GM12878 (cell line): ENCODE measurements around the gene GALNT9.

ENCODE experiments used
- EZH2 ChIP-seq: IDR thresholded peaks from 2 replicates; pipeline ENCODE4 v1.6.1; 2012; ENCODE audit warnings: low read depth, mild to moderate bottlenecking, control low read depth, inconsistent platforms, low read length, borderline replicate concordance; ENCODE audit not compliant: control insufficient read depth
- FOXK2 ChIP-seq: fragments of 450-650 bp; IDR thresholded peaks from 2 replicates; pipeline ENCODE4 v1.6.1; 2017; ENCODE audit warnings: mild to moderate bottlenecking, moderate library complexity
- JUND ChIP-seq: IDR thresholded peaks from 2 replicates; pipeline ENCODE4 v1.6.1; 2012; ENCODE audit warnings: low read depth, mild to moderate bottlenecking, low read length, improper control_type of control experiment, moderate library complexity
- MEF2B ChIP-seq: fragments of 450-650 bp; IDR thresholded peaks from 2 replicates; pipeline ENCODE4 v1.6.1; 2018; ENCODE audit warnings: mild to moderate bottlenecking, moderate library complexity; ENCODE audit not compliant: partially characterized antibody, poor library complexity, severe bottlenecking
- POLR2AphosphoS5 ChIP-seq: IDR thresholded peaks from 2 replicates; pipeline ENCODE4 v1.6.1; 2011; ENCODE audit warnings: mild to moderate bottlenecking, low read length, inconsistent platforms
- SRF ChIP-seq, 2 experiments: IDR thresholded peaks; 2 replicates each; pipeline ENCODE4 v1.6.1; 2011; ENCODE audit warnings: low read depth in 2 of 2, low read length in 2 of 2, mild to moderate bottlenecking in 1 of 2, moderate library complexity in 1 of 2
- TF ChIP-seq, protein P1 (sequence below): fragments of 450-650 bp; IDR thresholded peaks from 2 replicates; pipeline ENCODE4 v1.6.1; 2016; ENCODE audit warnings: mild to moderate bottlenecking, moderate library complexity, borderline replicate concordance
- TF ChIP-seq, protein P2 (sequence below), 3 experiments: IDR thresholded peaks in 2 of 3; conservative IDR thresholded peaks in 1 of 3; 2 replicates each; pipeline ENCODE4 v1.5.1; 2011; ENCODE audit warnings: low read depth in 3 of 3, low read length in 3 of 3, mild to moderate bottlenecking in 3 of 3, control low read depth in 2 of 3, moderate library complexity in 2 of 3, inconsistent platforms in 1 of 3, mixed read lengths in 1 of 3; ENCODE audit not compliant: control insufficient read depth in 2 of 3, insufficient read depth in 1 of 3; ENCODE audit errors: extremely low read depth in 1 of 3
- TF ChIP-seq, protein P3 (sequence below): IDR thresholded peaks from 2 replicates; pipeline ENCODE4 v1.6.1; 2012; ENCODE audit warnings: low read depth, low read length, improper control_type of control experiment
- TF ChIP-seq, protein P4 (sequence below): fragments of 450-650 bp; IDR thresholded peaks from 2 replicates; pipeline ENCODE4 v1.6.1; 2018; ENCODE audit warnings: borderline replicate concordance, mild to moderate bottlenecking; ENCODE audit not compliant: partially characterized antibody

DNA sequence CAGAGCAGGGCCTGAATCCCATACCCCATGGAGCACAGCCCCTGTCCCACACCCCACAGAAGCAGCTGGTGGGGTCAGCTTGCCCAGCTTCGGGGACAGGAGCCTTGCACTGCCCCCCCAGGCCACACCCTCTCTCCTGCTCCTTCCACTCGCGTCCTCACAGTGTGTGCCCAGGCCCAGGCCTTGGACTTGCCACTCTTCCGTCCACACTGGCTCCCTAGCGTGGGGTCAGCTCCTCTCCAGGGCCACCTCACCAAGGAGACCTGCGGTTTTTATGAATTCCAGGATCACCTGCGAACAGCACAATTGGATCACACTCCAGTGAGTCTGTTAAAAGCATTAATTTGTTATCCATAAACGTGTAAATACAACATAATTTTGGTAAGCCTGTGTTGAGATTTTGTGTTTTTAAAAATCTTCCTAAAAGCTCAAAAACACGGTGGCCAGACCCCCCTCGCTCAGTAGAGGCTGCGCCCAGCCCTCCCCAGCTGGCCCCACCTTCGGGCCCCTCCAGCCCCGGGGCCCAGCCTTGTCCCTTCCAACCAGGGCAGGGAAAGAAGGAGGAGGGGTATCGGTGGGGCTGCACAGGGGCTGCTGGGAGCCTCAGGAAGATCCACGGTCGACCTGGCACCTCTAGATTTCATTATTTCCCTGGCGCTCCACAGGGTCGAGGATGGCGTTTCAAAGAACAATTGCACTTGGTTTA, 12.0 kb downstream of the GALNT9 start:
- TF ChIP-seq, protein P1, sequence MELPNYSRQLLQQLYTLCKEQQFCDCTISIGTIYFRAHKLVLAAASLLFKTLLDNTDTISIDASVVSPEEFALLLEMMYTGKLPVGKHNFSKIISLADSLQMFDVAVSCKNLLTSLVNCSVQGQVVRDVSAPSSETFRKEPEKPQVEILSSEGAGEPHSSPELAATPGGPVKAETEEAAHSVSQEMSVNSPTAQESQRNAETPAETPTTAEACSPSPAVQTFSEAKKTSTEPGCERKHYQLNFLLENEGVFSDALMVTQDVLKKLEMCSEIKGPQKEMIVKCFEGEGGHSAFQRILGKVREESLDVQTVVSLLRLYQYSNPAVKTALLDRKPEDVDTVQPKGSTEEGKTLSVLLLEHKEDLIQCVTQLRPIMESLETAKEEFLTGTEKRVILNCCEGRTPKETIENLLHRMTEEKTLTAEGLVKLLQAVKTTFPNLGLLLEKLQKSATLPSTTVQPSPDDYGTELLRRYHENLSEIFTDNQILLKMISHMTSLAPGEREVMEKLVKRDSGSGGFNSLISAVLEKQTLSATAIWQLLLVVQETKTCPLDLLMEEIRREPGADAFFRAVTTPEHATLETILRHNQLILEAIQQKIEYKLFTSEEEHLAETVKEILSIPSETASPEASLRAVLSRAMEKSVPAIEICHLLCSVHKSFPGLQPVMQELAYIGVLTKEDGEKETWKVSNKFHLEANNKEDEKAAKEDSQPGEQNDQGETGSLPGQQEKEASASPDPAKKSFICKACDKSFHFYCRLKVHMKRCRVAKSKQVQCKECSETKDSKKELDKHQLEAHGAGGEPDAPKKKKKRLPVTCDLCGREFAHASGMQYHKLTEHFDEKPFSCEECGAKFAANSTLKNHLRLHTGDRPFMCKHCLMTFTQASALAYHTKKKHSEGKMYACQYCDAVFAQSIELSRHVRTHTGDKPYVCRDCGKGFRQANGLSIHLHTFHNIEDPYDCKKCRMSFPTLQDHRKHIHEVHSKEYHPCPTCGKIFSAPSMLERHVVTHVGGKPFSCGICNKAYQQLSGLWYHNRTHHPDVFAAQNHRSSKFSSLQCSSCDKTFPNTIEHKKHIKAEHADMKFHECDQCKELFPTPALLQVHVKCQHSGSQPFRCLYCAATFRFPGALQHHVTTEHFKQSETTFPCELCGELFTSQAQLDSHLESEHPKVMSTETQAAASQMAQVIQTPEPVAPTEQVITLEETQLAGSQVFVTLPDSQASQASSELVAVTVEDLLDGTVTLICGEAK = no peak
- TF ChIP-seq, protein P2, sequence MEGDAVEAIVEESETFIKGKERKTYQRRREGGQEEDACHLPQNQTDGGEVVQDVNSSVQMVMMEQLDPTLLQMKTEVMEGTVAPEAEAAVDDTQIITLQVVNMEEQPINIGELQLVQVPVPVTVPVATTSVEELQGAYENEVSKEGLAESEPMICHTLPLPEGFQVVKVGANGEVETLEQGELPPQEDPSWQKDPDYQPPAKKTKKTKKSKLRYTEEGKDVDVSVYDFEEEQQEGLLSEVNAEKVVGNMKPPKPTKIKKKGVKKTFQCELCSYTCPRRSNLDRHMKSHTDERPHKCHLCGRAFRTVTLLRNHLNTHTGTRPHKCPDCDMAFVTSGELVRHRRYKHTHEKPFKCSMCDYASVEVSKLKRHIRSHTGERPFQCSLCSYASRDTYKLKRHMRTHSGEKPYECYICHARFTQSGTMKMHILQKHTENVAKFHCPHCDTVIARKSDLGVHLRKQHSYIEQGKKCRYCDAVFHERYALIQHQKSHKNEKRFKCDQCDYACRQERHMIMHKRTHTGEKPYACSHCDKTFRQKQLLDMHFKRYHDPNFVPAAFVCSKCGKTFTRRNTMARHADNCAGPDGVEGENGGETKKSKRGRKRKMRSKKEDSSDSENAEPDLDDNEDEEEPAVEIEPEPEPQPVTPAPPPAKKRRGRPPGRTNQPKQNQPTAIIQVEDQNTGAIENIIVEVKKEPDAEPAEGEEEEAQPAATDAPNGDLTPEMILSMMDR (IDR thresholded peaks at IDR 0.05 in 2 of 3, conservative IDR thresholded peaks at IDR 0.05 in 1 of 3; ENCODE audit: control insufficient read depth in 2 of 3, extremely low read depth in 1 of 3, insufficient read depth in 1 of 3, low read depth in 3 of 3, low read length in 3 of 3) = no peak
- TF ChIP-seq, protein P3, sequence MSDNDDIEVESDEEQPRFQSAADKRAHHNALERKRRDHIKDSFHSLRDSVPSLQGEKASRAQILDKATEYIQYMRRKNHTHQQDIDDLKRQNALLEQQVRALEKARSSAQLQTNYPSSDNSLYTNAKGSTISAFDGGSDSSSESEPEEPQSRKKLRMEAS = no peak
- TF ChIP-seq, protein P4, sequence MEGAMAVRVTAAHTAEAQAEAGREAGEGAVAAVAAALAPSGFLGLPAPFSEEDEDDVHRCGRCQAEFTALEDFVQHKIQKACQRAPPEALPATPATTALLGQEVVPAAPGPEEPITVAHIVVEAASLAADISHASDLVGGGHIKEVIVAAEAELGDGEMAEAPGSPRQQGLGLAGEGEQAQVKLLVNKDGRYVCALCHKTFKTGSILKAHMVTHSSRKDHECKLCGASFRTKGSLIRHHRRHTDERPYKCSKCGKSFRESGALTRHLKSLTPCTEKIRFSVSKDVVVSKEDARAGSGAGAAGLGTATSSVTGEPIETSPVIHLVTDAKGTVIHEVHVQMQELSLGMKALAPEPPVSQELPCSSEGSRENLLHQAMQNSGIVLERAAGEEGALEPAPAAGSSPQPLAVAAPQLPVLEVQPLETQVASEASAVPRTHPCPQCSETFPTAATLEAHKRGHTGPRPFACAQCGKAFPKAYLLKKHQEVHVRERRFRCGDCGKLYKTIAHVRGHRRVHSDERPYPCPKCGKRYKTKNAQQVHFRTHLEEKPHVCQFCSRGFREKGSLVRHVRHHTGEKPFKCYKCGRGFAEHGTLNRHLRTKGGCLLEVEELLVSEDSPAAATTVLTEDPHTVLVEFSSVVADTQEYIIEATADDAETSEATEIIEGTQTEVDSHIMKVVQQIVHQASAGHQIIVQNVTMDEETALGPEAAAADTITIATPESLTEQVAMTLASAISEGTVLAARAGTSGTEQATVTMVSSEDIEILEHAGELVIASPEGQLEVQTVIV = no peak
- TF ChIP-seq MEF2B = no peak
- no peak for TF ChIP-seq EZH2
- TF ChIP-seq SRF (IDR thresholded peaks at IDR 0.05; ENCODE audit: low read depth in 2 of 2, low read length in 2 of 2) = no peak
- TF ChIP-seq POLR2AphosphoS5 = no peak
- TF ChIP-seq JUND = no peak
- TF ChIP-seq FOXK2 = no peak
